Loucy (cell line): ENCODE measurements around the gene TRAPPC14.

Source experiments
- H2AFZ ChIP-seq: fragments of 200-600 bp; sonication (generic); 2 replicates; pipeline ENCODE4 v1.6.0; 2016; ENCODE audit warnings: antibody characterized with exemption, mild to moderate bottlenecking, low read length, moderate library complexity
- H3F3A ChIP-seq: fragments of 200-600 bp; 2 replicates; pipeline ENCODE4 v1.6.0; 2016; ENCODE audit warnings: antibody characterized with exemption, low read depth, mild to moderate bottlenecking
- H3K27me3 ChIP-seq: fragments of 200-600 bp; sonication (generic); 2 replicates; pipeline ENCODE4 v1.6.1; 2014; ENCODE audit warnings: low read length, mild to moderate bottlenecking; ENCODE audit not compliant: insufficient read depth, poor library complexity, severe bottlenecking
- H3K36me3 ChIP-seq: fragments of 200-600 bp; sonication (generic); 2 replicates; pipeline ENCODE4 v1.6.1; 2016; ENCODE audit warnings: low read length; ENCODE audit not compliant: insufficient read depth
- H3K4me1 ChIP-seq: fragments of 200-600 bp; sonication (generic); 2 replicates; pipeline ENCODE4 v1.5.1; 2014; ENCODE audit warnings: low read length, mild to moderate bottlenecking; ENCODE audit not compliant: insufficient read depth, poor library complexity, severe bottlenecking
- H3K4me2 ChIP-seq: fragments of 200-600 bp; sonication (generic); 2 replicates; pipeline ENCODE4 v1.6.0; 2014; ENCODE audit warnings: antibody characterized with exemption, low read length, low read depth, mild to moderate bottlenecking; ENCODE audit not compliant: poor library complexity, severe bottlenecking
- H3K4me3 ChIP-seq: fragments of 200-600 bp; sonication (generic); 2 replicates; pipeline ENCODE4 v1.5.1; 2014; ENCODE audit warnings: low read length, mild to moderate bottlenecking, mixed read lengths; ENCODE audit not compliant: poor library complexity, severe bottlenecking
- H3K79me2 ChIP-seq: fragments of 200-600 bp; sonication (generic); 2 replicates; pipeline ENCODE4 v1.6.1; 2014; ENCODE audit warnings: low read length; ENCODE audit not compliant: insufficient read depth
- H3K9ac ChIP-seq: fragments of 200-600 bp; sonication (generic); 2 replicates; pipeline ENCODE4 v1.6.0; 2014; ENCODE audit warnings: mild to moderate bottlenecking, low read depth, low read length, moderate library complexity; ENCODE audit not compliant: poor library complexity, severe bottlenecking
- H3K9me2 ChIP-seq: fragments of 200-600 bp; sonication (generic); replicated peaks from 2 replicates; pipeline ENCODE4 v1.6.1; 2016; ENCODE audit warnings: low read depth, low read length, mixed read lengths
- H3K9me3 ChIP-seq: fragments of 200-600 bp; sonication (generic); 2 replicates; pipeline ENCODE4 v1.6.1; 2014; ENCODE audit warnings: mild to moderate bottlenecking, antibody characterized with exemption, low read length, low read depth; ENCODE audit not compliant: insufficient read depth
- H4K20me1 ChIP-seq: fragments of 200-600 bp; sonication (generic); 2 replicates; pipeline ENCODE4 v1.6.0; 2014; ENCODE audit warnings: antibody characterized with exemption, low read length, mild to moderate bottlenecking; ENCODE audit not compliant: insufficient read depth, poor library complexity, severe bottlenecking
- CTCF ChIP-seq: fragments of 200-600 bp; sonication (generic); conservative IDR thresholded peaks from 2 replicates; pipeline ENCODE4 v1.5.1; 2014; ENCODE audit warnings: mild to moderate bottlenecking, antibody characterized with exemption, low read length
- EZH2phosphoT487 ChIP-seq: fragments of 200-600 bp; IDR thresholded peaks from 2 replicates; pipeline ENCODE4 v1.6.1; 2018; ENCODE audit warnings: antibody characterized with exemption, mild to moderate bottlenecking, moderate library complexity, borderline replicate concordance

The TRAPPC14 gene

GRCh38 chr7:100122067-100122466 is 36.5 kb downstream of the TRAPPC14 start:
- Histone ChIP-seq H3F3A (no peaks in the 10 kb centered on the region; the same call in 1 of the 2 replicates), H3K4me3 (no peak overlapping the region), H4K20me1 (peaks cover 4% of the 10 kb centered on the region), H3K36me3 (no peaks in the 10 kb centered on the region), H2AFZ (no peak overlapping the region), H3K79me2 (peaks cover 48% of the 10 kb centered on the region), H3K9me2 (no peaks in the 10 kb centered on the region), H3K4me1 (peaks cover 32% of the 10 kb centered on the region), H3K27me3 (no peaks in the 10 kb centered on the region), H3K9ac (no peak overlapping the region), H3K9me3 (no peaks in the 10 kb centered on the region), H3K4me2 (no peak overlapping the region)
- no peak for TF ChIP-seq EZH2phosphoT487
- no peak for TF ChIP-seq CTCF

GRCh38 chr7:100120733-100121036 is 37.8 kb downstream of the TRAPPC14 start:
- Histone ChIP-seq H3K9me2 (no peaks in the 10 kb centered on the region), H3K36me3 (no peaks in the 10 kb centered on the region), H4K20me1 (peaks cover 4% of the 10 kb centered on the region), H3K4me1 (peaks cover 26% of the 10 kb centered on the region), H3K9me3 (no peaks in the 10 kb centered on the region), H2AFZ (peak overlapping the region; percentile 78; the same call in 1 of the 2 replicates), H3K27me3 (no peaks in the 10 kb centered on the region), H3K79me2 (peaks cover 40% of the 10 kb centered on the region), H3K4me2 (peak overlapping the region; percentile 91), H3K9ac (peak overlapping the region; percentile 91), H3F3A (no peaks in the 10 kb centered on the region; the same call in 1 of the 2 replicates), H3K4me3 (peak overlapping the region; percentile 99)
- TF ChIP-seq EZH2phosphoT487, result no peak
- no peak for TF ChIP-seq CTCF

GRCh38 chr7:100119970-100120732 is 38.4 kb downstream of the TRAPPC14 start:
- H3K4me3 ChIP-seq, result peak overlapping the region; percentile 99
- H3K36me3 ChIP-seq, result no peaks in the 10 kb centered on the region
- peaks cover 35% of the 10 kb centered on the region for H3K79me2 ChIP-seq
- H3F3A ChIP-seq, result no peaks in the 10 kb centered on the region; the same call in 1 of the 2 replicates
- peak overlapping the region; percentile 91 for H3K4me2 ChIP-seq
- no peaks in the 10 kb centered on the region for H3K27me3 ChIP-seq
- H3K4me1 ChIP-seq, result peaks cover 21% of the 10 kb centered on the region
- TF ChIP-seq EZH2phosphoT487, result no peak
- TF ChIP-seq CTCF, result no peak
- no peaks in the 10 kb centered on the region for H3K9me2 ChIP-seq
- H4K20me1 ChIP-seq, result peaks cover 4% of the 10 kb centered on the region
- peak overlapping the region; percentile 91 for H3K9ac ChIP-seq
- H2AFZ ChIP-seq, result peak overlapping the region; percentile 78
- no peaks in the 10 kb centered on the region for H3K9me3 ChIP-seq
